Measurements from ENCODE around the gene SLX4IP.

The SLX4IP gene

GRCh38 chr20:10398834-10399369 is 36.2 kb upstream of the SLX4IP start:
- Mint-ChIP-seq H3K36me3 (ENCODE audit: low read depth) (no peaks in the 10 kb centered on the region), H3K4me3 (no peak overlapping the region), H3K4me1 (no peaks in the 10 kb centered on the region), H3K27me3 (ENCODE audit: low read depth) (no peaks in the 10 kb centered on the region), H3K9me3 (no peaks in the 10 kb centered on the region), H3K27ac (no peak overlapping the region)
- no peak for TF ChIP-seq CTCF (IDR thresholded peaks at IDR 0.05; ENCODE audit: unreplicated experiment in 3 of 3)

GRCh38 chr20:10402938-10403608 is 32.0 kb upstream of the SLX4IP start:
- no peak overlapping the region for H3K27ac Mint-ChIP-seq
- H3K4me3 Mint-ChIP-seq: no peak overlapping the region
- TF ChIP-seq CTCF (IDR thresholded peaks at IDR 0.05; ENCODE audit: unreplicated experiment in 3 of 3): no peak
- H3K36me3 Mint-ChIP-seq (ENCODE audit: low read depth): peaks cover 7% of the 10 kb centered on the region
- no peaks in the 10 kb centered on the region for H3K4me1 Mint-ChIP-seq
- H3K9me3 Mint-ChIP-seq: no peaks in the 10 kb centered on the region
- H3K27me3 Mint-ChIP-seq (ENCODE audit: low read depth): no peaks in the 10 kb centered on the region

- H3K27ac Mint-ChIP-seq: no peak overlapping the region
- no peak for TF ChIP-seq CTCF (IDR thresholded peaks at IDR 0.05; ENCODE audit: unreplicated experiment in 3 of 3)
- no peaks in the 10 kb centered on the region for H3K27me3 Mint-ChIP-seq (ENCODE audit: low read depth)
Measured at GRCh38 chr20:10404023-10404628, 31.0 kb upstream of the SLX4IP start.

GRCh38 chr20:10404959-10405530 is 30.1 kb upstream of the SLX4IP start:
- H3K9me3 Mint-ChIP-seq: no peaks in the 10 kb centered on the region
- no peak overlapping the region for H3K27ac Mint-ChIP-seq
- no peak for TF ChIP-seq CTCF (IDR thresholded peaks at IDR 0.05; ENCODE audit: unreplicated experiment in 3 of 3)
- H3K27me3 Mint-ChIP-seq (ENCODE audit: low read depth): no peaks in the 10 kb centered on the region
- no peaks in the 10 kb centered on the region for H3K4me1 Mint-ChIP-seq
- H3K36me3 Mint-ChIP-seq (ENCODE audit: low read depth): peaks cover 7% of the 10 kb centered on the region
- no peak overlapping the region for H3K4me3 Mint-ChIP-seq

More at GRCh38 chr20:10404023-10404628, 31.0 kb upstream of the SLX4IP start:
- H3K4me1 Mint-ChIP-seq: no peaks in the 10 kb centered on the region
- no peaks in the 10 kb centered on the region for H3K9me3 Mint-ChIP-seq
- H3K36me3 Mint-ChIP-seq (ENCODE audit: low read depth): peaks cover 7% of the 10 kb centered on the region
- H3K4me3 Mint-ChIP-seq: no peak overlapping the region

GRCh38 chr20:10408108-10408813 is 26.8 kb upstream of the SLX4IP start:
- TF ChIP-seq CTCF (IDR thresholded peaks at IDR 0.05; ENCODE audit: unreplicated experiment in 3 of 3): no peak
- no peaks in the 10 kb centered on the region for H3K4me1 Mint-ChIP-seq
- no peak overlapping the region for H3K27ac Mint-ChIP-seq
- H3K27me3 Mint-ChIP-seq (ENCODE audit: low read depth): no peaks in the 10 kb centered on the region
- no peak overlapping the region for H3K4me3 Mint-ChIP-seq
- peaks cover 7% of the 10 kb centered on the region for H3K36me3 Mint-ChIP-seq (ENCODE audit: low read depth)
- no peaks in the 10 kb centered on the region for H3K9me3 Mint-ChIP-seq
